Mesenchymal stem cell (in vitro differentiated cells and primary cell): Measurements from ENCODE around the gene R3HDM1.
"Not testable (repeated sequence)": the region's sequence is repeated elsewhere in the genome, so short reads cannot be mapped to it uniquely, and the experiment has no call there.

Experiments used
- DNase-seq: peaks from one replicate; pipeline ENCODE4 v3.0.0-alpha.2; 2013
- H2AFZ ChIP-seq: one replicate; pipeline ENCODE4 v1.6.1; 2013; ENCODE audit warnings: low read depth, mild to moderate bottlenecking, control low read depth, inconsistent platforms, low read length, moderate library complexity
- H2AK5ac ChIP-seq: 2 replicates; pipeline ENCODE4 v1.6.1; 2013; ENCODE audit warnings: low read length, moderate library complexity, mild to moderate bottlenecking, inconsistent platforms; ENCODE audit not compliant: severe bottlenecking
- H2BK120ac ChIP-seq: one replicate; pipeline ENCODE4 v1.6.1; 2013; ENCODE audit warnings: low read depth, mild to moderate bottlenecking, inconsistent platforms, low read length, moderate library complexity
- H2BK12ac ChIP-seq, 2 experiments: one replicate each; pipeline ENCODE4 v1.6.1; 2013; ENCODE audit warnings: inconsistent platforms in 2 of 2, low read length in 2 of 2, mild to moderate bottlenecking in 2 of 2, moderate library complexity in 2 of 2, control low read depth in 1 of 2
- H2BK15ac ChIP-seq: one replicate; pipeline ENCODE4 v1.6.1; 2013; ENCODE audit warnings: mild to moderate bottlenecking, low read depth, inconsistent platforms; ENCODE audit not compliant: poor library complexity, severe bottlenecking
- H2BK5ac ChIP-seq: 2 replicates; pipeline ENCODE4 v1.6.1; 2013; ENCODE audit warnings: low read depth, mild to moderate bottlenecking, low read length, control low read depth, inconsistent platforms; ENCODE audit not compliant: poor library complexity, severe bottlenecking
- H3K14ac ChIP-seq, 2 experiments: one replicate each; pipeline ENCODE4 v1.6.1; 2013; ENCODE audit warnings: inconsistent platforms in 2 of 2, low read length in 2 of 2, control low read depth in 1 of 2, mild to moderate bottlenecking in 1 of 2, moderate library complexity in 1 of 2
- H3K18ac ChIP-seq, 2 experiments: one replicate each; pipeline ENCODE4 v1.6.1; 2013; ENCODE audit warnings: inconsistent platforms in 2 of 2, low read length in 2 of 2, control low read depth in 1 of 2, low read depth in 1 of 2, mild to moderate bottlenecking in 1 of 2
- H3K23ac ChIP-seq, 2 experiments: one replicate each; pipeline ENCODE4 v1.6.1; 2013; ENCODE audit warnings: inconsistent platforms in 2 of 2, low read length in 2 of 2, mild to moderate bottlenecking in 2 of 2, moderate library complexity in 2 of 2, control low read depth in 1 of 2
- H3K27ac ChIP-seq: 2 replicates; pipeline ENCODE4 v1.5.1; 2013; ENCODE audit warnings: mild to moderate bottlenecking, moderate library complexity, low read length, control low read depth, inconsistent platforms; ENCODE audit not compliant: poor library complexity, severe bottlenecking
- H3K27me3 ChIP-seq, 2 experiments: 2 replicates each; pipeline versions ENCODE4 v1.6.1 to v1.7.0; 2013; ENCODE audit warnings: low read length in 2 of 2, mild to moderate bottlenecking in 2 of 2, moderate library complexity in 2 of 2, control low read depth in 1 of 2, inconsistent platforms in 1 of 2; ENCODE audit not compliant: control insufficient read depth in 1 of 2, insufficient read depth in 1 of 2
- H3K36me3 ChIP-seq, 2 experiments: 2 replicates each; pipeline versions ENCODE4 v1.6.1 to v1.7.0; 2013; ENCODE audit warnings: low read length in 2 of 2, control low read depth in 1 of 2, inconsistent platforms in 1 of 2, low read depth in 1 of 2, mild to moderate bottlenecking in 1 of 2; ENCODE audit not compliant: insufficient read depth in 2 of 2, control insufficient read depth in 1 of 2
- H3K4ac ChIP-seq, 2 experiments: one replicate each; pipeline ENCODE4 v1.6.1; 2013; ENCODE audit warnings: inconsistent platforms in 2 of 2, low read length in 2 of 2, mild to moderate bottlenecking in 2 of 2, moderate library complexity in 2 of 2, control low read depth in 1 of 2, low read depth in 1 of 2
- H3K4me1 ChIP-seq: 2 replicates; pipeline ENCODE4 v1.6.1; 2013; ENCODE audit warnings: low read depth, low read length, control low read depth; ENCODE audit not compliant: control insufficient read depth, insufficient read depth
- H3K4me2 ChIP-seq: 2 replicates; pipeline ENCODE4 v1.6.1; 2013; ENCODE audit warnings: low read length, mild to moderate bottlenecking, inconsistent platforms; ENCODE audit not compliant: poor library complexity, severe bottlenecking
- H3K4me3 ChIP-seq, 2 experiments: 2 replicates each; pipeline versions ENCODE4 v1.5.1 to v1.7.0; 2013; ENCODE audit warnings: low read length in 2 of 2, mild to moderate bottlenecking in 2 of 2, control low read depth in 1 of 2, low read depth in 1 of 2; ENCODE audit not compliant: insufficient read depth in 1 of 2
- H3K79me1 ChIP-seq: replicated peaks from 2 replicates; pipeline ENCODE4 v1.6.1; 2013; ENCODE audit warnings: mild to moderate bottlenecking, control low read depth, low read length, inconsistent platforms; ENCODE audit not compliant: poor library complexity, severe bottlenecking
- H3K9ac ChIP-seq: 2 replicates; pipeline ENCODE4 v1.7.0; 2013; ENCODE audit warnings: mild to moderate bottlenecking, low read length, moderate library complexity
- H3K9me3 ChIP-seq: 2 replicates; pipeline ENCODE4 v1.7.0; 2013; ENCODE audit warnings: mild to moderate bottlenecking, low read length; ENCODE audit not compliant: control insufficient read depth
- H4K8ac ChIP-seq: one replicate; pipeline ENCODE4 v1.6.1; 2013; ENCODE audit warnings: inconsistent platforms, mild to moderate bottlenecking, low read length, moderate library complexity
- H4K91ac ChIP-seq: one replicate; pipeline ENCODE4 v1.6.1; 2013; ENCODE audit warnings: mild to moderate bottlenecking, low read length, inconsistent platforms
- WGBS: methylation state at CpG from one replicate; pipeline ENCODE4 v1.1.7; 2013; ENCODE audit warnings: mixed read lengths; 5-methylcytosine and 5-hydroxymethylcytosine counted together

Gene R3HDM1

DNA sequence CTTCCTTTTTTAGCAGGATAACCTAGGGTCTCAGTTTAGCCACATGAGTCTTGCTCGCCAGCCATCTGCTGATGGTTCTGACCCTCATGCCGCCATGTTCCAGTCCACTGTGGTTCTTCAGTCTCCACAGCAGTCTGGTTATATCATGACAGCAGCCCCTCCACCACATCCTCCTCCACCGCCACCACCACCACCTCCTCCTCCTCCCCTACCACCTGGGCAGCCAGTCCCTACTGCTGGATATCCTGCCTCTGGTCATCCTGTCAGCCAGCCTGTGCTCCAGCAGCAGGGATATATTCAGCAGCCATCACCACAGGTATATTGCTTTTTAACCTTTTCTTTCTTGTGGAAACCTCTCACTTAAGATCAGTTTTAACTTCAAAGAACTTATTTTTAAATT, 120.4 kb downstream of the R3HDM1 start:
- H3K9me3 ChIP-seq, result no peaks in the 10 kb centered on the region
- H3K9ac ChIP-seq, result no peak overlapping the region
- no peak overlapping the region for H2BK15ac ChIP-seq
- no peak overlapping the region for H2AK5ac ChIP-seq
- H3K18ac ChIP-seq, result no peak overlapping the region
- no peaks in the 10 kb centered on the region for H3K4me1 ChIP-seq
- no peak overlapping the region for H3K4me3 ChIP-seq
- H2AFZ ChIP-seq, result no peak overlapping the region
- H3K36me3 ChIP-seq, result peaks cover 4 to 37% of the 10 kb centered on the region in 2 experiments
- 98% methylated on average over 3 of the region's 3 CpGs for WGBS
- H3K23ac ChIP-seq, result no peak overlapping the region
- peaks cover 1% of the 10 kb centered on the region for H3K79me1 ChIP-seq
- no peaks in the 10 kb centered on the region for H3K27me3 ChIP-seq
- no peak overlapping the region for H2BK120ac ChIP-seq
- no peak overlapping the region for H2BK5ac ChIP-seq
- no peak overlapping the region for H3K4me2 ChIP-seq
- no peak overlapping the region for H4K8ac ChIP-seq
- no peak overlapping the region for H3K14ac ChIP-seq
- no peak overlapping the region for H4K91ac ChIP-seq
- H3K27ac ChIP-seq, result no peak overlapping the region
- H3K4ac ChIP-seq, result no peak overlapping the region
- H2BK12ac ChIP-seq, result no peak overlapping the region
- no peak for DNase-seq

DNA sequence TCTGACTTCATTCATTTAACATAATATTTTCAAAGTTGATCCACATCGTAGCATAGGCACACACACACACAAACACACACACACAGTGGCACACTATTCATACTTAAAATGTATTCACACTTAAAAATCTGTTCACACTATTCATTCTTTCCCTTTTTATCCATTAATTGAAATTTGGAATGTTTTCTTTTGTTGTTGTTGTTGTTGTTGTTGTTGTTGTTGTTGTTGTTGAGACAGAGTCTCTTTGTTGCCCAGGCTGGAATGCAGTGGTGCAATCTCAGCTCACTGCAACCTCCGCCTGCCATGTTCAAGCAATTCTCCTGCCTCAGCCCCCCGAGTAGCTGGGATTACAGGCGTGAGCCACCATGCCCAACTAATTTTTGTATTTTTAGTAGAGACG, 123.0 kb downstream of the R3HDM1 start:
- H4K8ac ChIP-seq, H3K27me3 ChIP-seq: not testable (repeated sequence)
- 97% methylated on average over 5 of the region's 5 CpGs for WGBS

DNA sequence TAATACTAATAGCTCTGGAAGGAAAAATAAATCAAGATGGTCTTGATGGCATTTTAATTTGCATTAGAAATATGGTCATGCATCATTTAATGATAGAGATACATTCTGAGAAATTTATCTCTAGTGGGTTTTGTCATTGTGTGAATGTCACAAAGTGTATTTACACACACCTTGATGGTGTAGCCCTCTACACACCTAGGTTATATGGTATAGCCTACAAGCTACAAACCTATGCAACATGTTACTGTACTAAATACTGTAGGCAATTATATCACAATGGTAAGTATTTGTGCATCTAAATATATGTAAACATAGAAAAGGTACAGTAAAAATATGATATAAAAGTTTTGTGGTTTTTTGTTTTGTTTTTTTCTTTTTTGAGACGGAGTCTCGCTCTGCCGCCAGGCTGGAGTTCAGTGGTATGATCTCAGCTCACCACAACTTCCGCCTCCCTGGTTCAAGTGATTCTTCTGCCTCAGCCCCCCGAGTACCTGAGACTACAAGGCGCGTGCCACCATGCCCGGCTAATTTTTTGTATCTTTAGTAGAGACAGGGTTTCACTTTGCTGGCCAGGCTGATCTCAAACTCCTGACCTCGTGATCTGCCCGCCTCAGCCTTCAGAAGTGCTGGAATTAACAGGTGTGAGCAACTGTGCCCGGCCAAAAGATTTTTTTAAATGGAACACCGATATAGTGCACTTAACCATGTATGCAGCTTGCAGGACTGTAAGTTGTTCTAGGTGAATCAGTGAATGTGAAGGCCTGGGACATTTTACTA, 126.7 kb downstream of the R3HDM1 start:
- Histone ChIP-seq H4K8ac (no peak overlapping the region), H3K9ac (no peak overlapping the region), H3K4ac (no peak overlapping the region), H3K18ac (no peak overlapping the region), H3K27ac (no peak overlapping the region), H3K4me2 (no peak overlapping the region), H3K4me3 (no peak overlapping the region), H2BK15ac (no peak overlapping the region), H2BK12ac (no peak overlapping the region), H2AK5ac (no peak overlapping the region), H3K79me1 (peaks cover 8% of the 10 kb centered on the region), H4K91ac (no peak overlapping the region), H3K14ac (no peak overlapping the region), H3K4me1 (no peaks in the 10 kb centered on the region), H2BK120ac (no peak overlapping the region), H3K27me3 (no peaks in the 10 kb centered on the region), H3K23ac (no peak overlapping the region), H3K9me3 (no peaks in the 10 kb centered on the region), H3K36me3 (peaks cover 7 to 22% of the 10 kb centered on the region in 2 experiments), H2AFZ (no peak overlapping the region), H2BK5ac (no peak overlapping the region)
- no peak for DNase-seq
- over 99% methylated on average over 12 of the region's 12 CpGs for WGBS

More for the DNA sequence above, 123.0 kb downstream of the R3HDM1 start:
- not testable (repeated sequence) for H3K18ac ChIP-seq, H2AFZ ChIP-seq, H3K4me1 ChIP-seq, H2BK120ac ChIP-seq, H3K4ac ChIP-seq, H2BK15ac ChIP-seq, H2BK5ac ChIP-seq, H4K91ac ChIP-seq, H3K27ac ChIP-seq, H3K79me1 ChIP-seq, H3K4me3 ChIP-seq, H3K14ac ChIP-seq, DNase-seq, H2AK5ac ChIP-seq, H3K4me2 ChIP-seq, H3K9ac ChIP-seq, H3K9me3 ChIP-seq, H3K23ac ChIP-seq, H2BK12ac ChIP-seq
- H3K36me3 ChIP-seq, result peaks cover 7 to 22% of the 10 kb centered on the region in 2 experiments

DNA sequence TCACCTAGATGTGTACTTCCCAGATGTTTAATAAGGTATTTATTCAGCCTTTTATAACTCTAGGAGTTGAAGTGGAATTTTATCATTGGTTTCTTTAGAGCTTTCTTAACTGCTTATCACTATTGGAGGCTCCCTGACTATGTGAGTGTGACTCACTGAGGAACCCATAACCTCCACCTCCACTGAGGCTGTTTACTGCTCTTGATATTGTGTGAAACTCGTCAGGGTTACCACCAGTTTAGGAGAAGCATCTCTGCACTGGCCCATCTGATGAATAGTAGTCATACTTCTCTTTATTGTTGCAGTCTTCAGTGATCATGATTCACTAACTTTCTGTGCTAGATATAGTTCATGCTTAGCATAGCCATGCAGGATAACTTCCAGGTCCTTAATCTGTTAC, 130.8 kb downstream of the R3HDM1 start:
- no peak overlapping the region for H2BK15ac ChIP-seq
- H3K79me1 ChIP-seq, result peaks cover 8% of the 10 kb centered on the region
- no peak overlapping the region for H4K8ac ChIP-seq
- no peak overlapping the region for H4K91ac ChIP-seq
- no peak overlapping the region for H3K27ac ChIP-seq
- H3K14ac ChIP-seq, result no peak overlapping the region
- H3K18ac ChIP-seq, result no peak overlapping the region
- no peak overlapping the region for H3K4me3 ChIP-seq
- no peak overlapping the region for H3K9ac ChIP-seq
- no peak overlapping the region for H2BK12ac ChIP-seq
- H3K4me2 ChIP-seq, result no peak overlapping the region
- H3K23ac ChIP-seq, result no peak overlapping the region
- WGBS, result 83% methylated on average over 1 of the region's 1 CpG
- no peak overlapping the region for H2BK5ac ChIP-seq
- no peak overlapping the region for H2AFZ ChIP-seq
- no peak overlapping the region for H3K4ac ChIP-seq
- peak; percentile 28 for DNase-seq
- H2BK120ac ChIP-seq, result no peak overlapping the region
- H2AK5ac ChIP-seq, result no peak overlapping the region
- no peaks in the 10 kb centered on the region for H3K27me3 ChIP-seq
- H3K4me1 ChIP-seq, result no peaks in the 10 kb centered on the region
- H3K9me3 ChIP-seq, result no peaks in the 10 kb centered on the region
- peaks cover 7 to 18% of the 10 kb centered on the region in 2 experiments for H3K36me3 ChIP-seq
